B cell (primary cell): ENCODE measurements around the gene DDX59. TPM values are rescaled to one million over a fixed set of nuclear protein-coding genes. Genes with fewer than 3 reads are reported as not detected.

ENCODE experiments used
- ATAC-seq: fragments of 200-7000 bp; cut with Tn5 transposase; one replicate; pipeline ENCODE4 v1.10.0; 2021; ENCODE audit warnings: low read depth, mild to moderate bottlenecking, moderate number of reproducible peaks, moderate library complexity
- CTCF ChIA-PET: fragments of 350-600 bp; sonication (Branson Sonifier 250); formaldehyde crosslinking; loops from one replicate; lab custom pipeline; 2021; ENCODE audit warnings: antibody characterized with exemption, inconsistent platforms; lab: Charles Lee
- POLR2A ChIA-PET: fragments of 350-600 bp; sonication (Branson Sonifier 250); formaldehyde crosslinking; loops from one replicate; lab custom pipeline; 2021; ENCODE audit warnings: antibody characterized with exemption; lab: Charles Lee
- DNase-seq: peaks from one replicate; pipeline ENCODE4 v3.0.0; 2013
- H2AFZ ChIP-seq: 2 replicates; pipeline ENCODE4 v1.6.1; 2012; ENCODE audit warnings: mild to moderate bottlenecking, low read depth, low read length; ENCODE audit not compliant: insufficient read depth, poor library complexity, severe bottlenecking
- H3K27ac ChIP-seq, 2 donors: 1 replicate in 1 of 2; 2 replicates in 1 of 2; pipeline ENCODE4 v1.5.1; 2012 to 2013; ENCODE audit warnings: low read length in 2 of 2, mild to moderate bottlenecking in 2 of 2, moderate library complexity in 1 of 2
- H3K27me3 ChIP-seq, 4 experiments: fragments of 200-600 bp in 1 of 4; sonication (generic) in 1 of 4; replicated peaks in 1 of 4; 1 replicate in 2 of 4; 2 replicates in 2 of 4; pipeline versions ENCODE4 v1.6.1 to v1.7.0; 2013 to 2016; ENCODE audit warnings: low read length in 3 of 4, mild to moderate bottlenecking in 2 of 4, mixed read lengths in 1 of 4, moderate library complexity in 1 of 4; ENCODE audit not compliant: insufficient read depth in 4 of 4, control insufficient read depth in 3 of 4; ENCODE audit errors: control extremely low read depth in 1 of 4
- H3K36me3 ChIP-seq, 2 experiments: replicated peaks in 1 of 2; 1 replicate in 1 of 2; 2 replicates in 1 of 2; pipeline versions ENCODE4 v1.6.1 to v1.7.1; 2013; ENCODE audit warnings: low read length in 1 of 2; ENCODE audit not compliant: insufficient read depth in 2 of 2, control insufficient read depth in 1 of 2; ENCODE audit errors: control extremely low read depth in 1 of 2, extremely low read depth in 1 of 2
- H3K4me1 ChIP-seq, 2 donors: fragments of 200-600 bp in 1 of 2; sonication (generic) in 1 of 2; 1 replicate in 1 of 2; 2 replicates in 1 of 2; pipeline versions ENCODE4 v1.5.1 to v1.6.1; 2013 to 2017; ENCODE audit warnings: low read length in 2 of 2; ENCODE audit not compliant: control insufficient read depth in 2 of 2, insufficient read depth in 2 of 2
- H3K4me2 ChIP-seq: replicated peaks from 2 replicates; pipeline ENCODE3; 2012; ENCODE audit warnings: mild to moderate bottlenecking, low read depth, low read length; ENCODE audit not compliant: poor library complexity, severe bottlenecking
- H3K4me3 ChIP-seq, 5 experiments: fragments of 200-600 bp in 1 of 5; sonication (generic) in 1 of 5; 1 replicate in 3 of 5; 2 replicates in 2 of 5; pipeline versions ENCODE4 v1.5.1 to v1.7.0; 2011 to 2016; ENCODE audit warnings: low read length in 4 of 5, mild to moderate bottlenecking in 4 of 5, low read depth in 2 of 5, control low read depth in 1 of 5, moderate library complexity in 1 of 5; ENCODE audit not compliant: insufficient read depth in 1 of 5; ENCODE audit errors: control extremely low read depth in 1 of 5, extremely low read depth in 1 of 5
- H3K79me2 ChIP-seq: fragments of 200-600 bp; sonication (generic); one replicate; pipeline ENCODE4 v1.6.0; 2016; ENCODE audit warnings: low read length; ENCODE audit not compliant: control insufficient read depth, insufficient read depth
- H3K9ac ChIP-seq: fragments of 200-600 bp; sonication (generic); 2 replicates; pipeline ENCODE4 v1.6.1; 2017; ENCODE audit warnings: mild to moderate bottlenecking, low read length, moderate library complexity
- H3K9me3 ChIP-seq, 3 donors: one replicate each; pipeline versions ENCODE4 v1.6.1 to v1.7.1; 2013; ENCODE audit warnings: low read length in 2 of 3; ENCODE audit not compliant: control insufficient read depth in 2 of 3, insufficient read depth in 1 of 3; ENCODE audit errors: control extremely low read depth in 1 of 3
- H4K20me1 ChIP-seq: 2 replicates; pipeline ENCODE4 v1.6.0; 2012; ENCODE audit warnings: mild to moderate bottlenecking, low read length; ENCODE audit not compliant: insufficient read depth, control insufficient read depth, poor library complexity, severe bottlenecking
- H3K27ac Mint-ChIP-seq: one replicate; pipeline ENCODE4 v1.8.0; 2021; ENCODE audit warnings: mixed read lengths
- H3K27me3 Mint-ChIP-seq: one replicate; pipeline ENCODE4 v1.8.0; 2021; ENCODE audit warnings: mixed read lengths
- H3K4me1 Mint-ChIP-seq: one replicate; pipeline ENCODE4 v1.8.0; 2021; ENCODE audit warnings: mixed read lengths
- H3K4me3 Mint-ChIP-seq: one replicate; pipeline ENCODE4 v1.8.0; 2021; ENCODE audit warnings: mixed read lengths
- H3K9me3 Mint-ChIP-seq: one replicate; pipeline ENCODE4 v1.8.0; 2022; ENCODE audit warnings: mixed read lengths; ENCODE audit not compliant: insufficient read depth
- EZH2 ChIP-seq: IDR thresholded peaks from 2 replicates; pipeline ENCODE4 v1.6.1; 2012; ENCODE audit warnings: borderline replicate concordance, low read depth, mild to moderate bottlenecking, moderate library complexity, low read length; ENCODE audit not compliant: insufficient read depth, poor library complexity, severe bottlenecking
- WGBS: methylation state at CpG from one replicate; pipeline ENCODE4 v1.1.5; 2013; ENCODE audit warnings: missing lambda C conversion rate; ENCODE audit not compliant: insufficient coverage; 5-methylcytosine and 5-hydroxymethylcytosine counted together
- intact Hi-C: fragments of 100-400 bp; cut with micrococcal nuclease; formaldehyde crosslinking; loops from one replicate; pipeline ENCODE4 v1.10.0; 2022
- polyA plus RNA-seq: library from polyadenylated mRNA; depleted of rRNA; stranded (reverse); fragments of >200 nt; gene quantifications from 2 replicates; pipeline ENCODE4 v1.2.3, GENCODE V29; 2012
- total RNA-seq, 2 donors: library from RNA; stranded (reverse); fragments of 120-200 nt in 1 of 2; gene quantifications; 1 replicate in 1 of 2; 2 replicates in 1 of 2; pipeline versions ENCODE4 v1.2.3 to v1.2.4, GENCODE V29; 2013 to 2022
- TF ChIP-seq, protein P1 (sequence below): fragments of 200-600 bp; IDR thresholded peaks from one replicate; pipeline ENCODE4 v1.8.0; 2022; ENCODE audit warnings: antibody characterized with exemption, mild to moderate bottlenecking

The DDX59 gene
- total and polyA plus RNA-seq, 2 donors (not counting 1 experiment from before 2014, with no cell fraction given): 20.2 to 41.9 TPM

- no peaks in the 10 kb centered on the region for H3K4me1 ChIP-seq
- no peaks in the 10 kb centered on the region for H4K20me1 ChIP-seq
- Mint-ChIP-seq H3K4me1 (no peaks in the 10 kb centered on the region), H3K27ac (no peak overlapping the region), H3K4me3 (no peak overlapping the region), H3K9me3 (no peaks in the 10 kb centered on the region), H3K27me3 (no peaks in the 10 kb centered on the region)
- H2AFZ ChIP-seq: no peak overlapping the region
- ChIA-PET CTCF (no interaction called here), POLR2A (no interaction called here)
- intact Hi-C loops: no loop called here
- no peaks in the 10 kb centered on the region for H3K27me3 ChIP-seq
- H3K27ac ChIP-seq: no peak overlapping the region
- no peaks in the 10 kb centered on the region for H3K36me3 ChIP-seq
- H3K4me3 ChIP-seq: no peak overlapping the region
- no peak overlapping the region for H3K4me2 ChIP-seq
- 86% methylated on average over 2 of the region's 3 CpGs for WGBS
- H3K9ac ChIP-seq: no peak overlapping the region
- H3K9me3 ChIP-seq: no peaks in the 10 kb centered on the region
- no peak for TF ChIP-seq EZH2
- TF ChIP-seq, protein P1, sequence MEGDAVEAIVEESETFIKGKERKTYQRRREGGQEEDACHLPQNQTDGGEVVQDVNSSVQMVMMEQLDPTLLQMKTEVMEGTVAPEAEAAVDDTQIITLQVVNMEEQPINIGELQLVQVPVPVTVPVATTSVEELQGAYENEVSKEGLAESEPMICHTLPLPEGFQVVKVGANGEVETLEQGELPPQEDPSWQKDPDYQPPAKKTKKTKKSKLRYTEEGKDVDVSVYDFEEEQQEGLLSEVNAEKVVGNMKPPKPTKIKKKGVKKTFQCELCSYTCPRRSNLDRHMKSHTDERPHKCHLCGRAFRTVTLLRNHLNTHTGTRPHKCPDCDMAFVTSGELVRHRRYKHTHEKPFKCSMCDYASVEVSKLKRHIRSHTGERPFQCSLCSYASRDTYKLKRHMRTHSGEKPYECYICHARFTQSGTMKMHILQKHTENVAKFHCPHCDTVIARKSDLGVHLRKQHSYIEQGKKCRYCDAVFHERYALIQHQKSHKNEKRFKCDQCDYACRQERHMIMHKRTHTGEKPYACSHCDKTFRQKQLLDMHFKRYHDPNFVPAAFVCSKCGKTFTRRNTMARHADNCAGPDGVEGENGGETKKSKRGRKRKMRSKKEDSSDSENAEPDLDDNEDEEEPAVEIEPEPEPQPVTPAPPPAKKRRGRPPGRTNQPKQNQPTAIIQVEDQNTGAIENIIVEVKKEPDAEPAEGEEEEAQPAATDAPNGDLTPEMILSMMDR: no peak
- H3K79me2 ChIP-seq: no peaks in the 10 kb centered on the region
- ATAC-seq (no peak), DNase-seq (no peak)
Observed at GRCh38 chr1:200704986-200705500, 35.3 kb upstream of the DDX59 start.

GRCh38 chr1:200699871-200700270 is 30.2 kb upstream of the DDX59 start:
- no peaks in the 10 kb centered on the region for H3K4me1 Mint-ChIP-seq
- intact Hi-C loops: no loop called here
- DNase-seq: no peak
- H3K4me3 Mint-ChIP-seq: no peak overlapping the region
- H3K4me2 ChIP-seq: no peak overlapping the region
- no peak for ATAC-seq
- no peaks in the 10 kb centered on the region for H3K36me3 ChIP-seq
- POLR2A ChIA-PET: no interaction called here
- no peak overlapping the region for H3K27ac Mint-ChIP-seq
- H3K4me3 ChIP-seq: no peak overlapping the region
- H2AFZ ChIP-seq: no peak overlapping the region
- TF ChIP-seq, protein P1: no peak
- no peak for TF ChIP-seq EZH2
- no peaks in the 10 kb centered on the region for H3K9me3 ChIP-seq
- H3K27me3 Mint-ChIP-seq: peaks cover 7% of the 10 kb centered on the region
- no peaks in the 10 kb centered on the region for H3K27me3 ChIP-seq
- H3K27ac ChIP-seq: no peak overlapping the region
- no peaks in the 10 kb centered on the region for H3K9me3 Mint-ChIP-seq
- H3K79me2 ChIP-seq: no peaks in the 10 kb centered on the region
- no peak overlapping the region for H3K9ac ChIP-seq
- H4K20me1 ChIP-seq: no peaks in the 10 kb centered on the region
- CTCF ChIA-PET: no interaction called here
- 10% methylated on average over 1 of the region's 1 CpG for WGBS
- no peaks in the 10 kb centered on the region for H3K4me1 ChIP-seq
